HG03575 (cell line): ENCODE data around the gene ROR2.
"Not testable (repeated sequence)": the region's sequence is repeated elsewhere in the genome, so short reads cannot be mapped to it uniquely, and the experiment has no call there.

Source experiments
- ATAC-seq: cut with Tn5 transposase; IDR thresholded peaks from one replicate; pipeline ENCODE4 v1.9.1; 2021; ENCODE audit not compliant: unreplicated experiment, insufficient number of reproducible peaks, low FRiP score; ENCODE audit errors: extremely low read depth

Gene ROR2

GRCh38 chr9:91796516-91796915 is 153.5 kb downstream of the ROR2 start:
- ATAC-seq: not testable (repeated sequence)

GRCh38 chr9:91795598-91796241 is 154.3 kb downstream of the ROR2 start:
- ATAC-seq: no peak

GRCh38 chr9:91793371-91793770 is 156.7 kb downstream of the ROR2 start:
- ATAC-seq: not testable (repeated sequence)

GRCh38 chr9:91790917-91791316 is 159.1 kb downstream of the ROR2 start:
- no peak for ATAC-seq

GRCh38 chr9:91789941-91790340 is 160.1 kb downstream of the ROR2 start:
- ATAC-seq: no peak

GRCh38 chr9:91787931-91788330 is 162.1 kb downstream of the ROR2 start:
- no peak for ATAC-seq

- no peak for ATAC-seq
Observed at GRCh38 chr9:91786132-91786896, 163.7 kb downstream of the ROR2 start.

- no peak for ATAC-seq
Observed at GRCh38 chr9:91785447-91785842, 164.6 kb downstream of the ROR2 start.

GRCh38 chr9:91784673-91785446 is 165.2 kb downstream of the ROR2 start:
- no peak for ATAC-seq

GRCh38 chr9:91783876-91784672 is 166.0 kb downstream of the ROR2 start:
- ATAC-seq: no peak

- no peak for ATAC-seq
Observed at GRCh38 chr9:91783411-91783810, 166.6 kb downstream of the ROR2 start.

- ATAC-seq: no peak
Observed at GRCh38 chr9:91782708-91783214, 167.3 kb downstream of the ROR2 start.

- no peak for ATAC-seq
Observed at GRCh38 chr9:91781906-91782305, 168.1 kb downstream of the ROR2 start.

GRCh38 chr9:91781116-91781515 is 168.9 kb downstream of the ROR2 start:
- no peak for ATAC-seq

GRCh38 chr9:91778031-91778430 is 172.0 kb downstream of the ROR2 start:
- no peak for ATAC-seq

GRCh38 chr9:91777292-91777830 is 172.7 kb downstream of the ROR2 start:
- ATAC-seq: no peak

GRCh38 chr9:91776409-91777291 is 173.4 kb downstream of the ROR2 start:
- no peak for ATAC-seq

GRCh38 chr9:91775708-91776028 is 174.4 kb downstream of the ROR2 start:
- ATAC-seq: no peak
